ENCODE measurements around the gene KRTAP5-6.
A peak's percentile ranks its signal among the peaks of the same experiment; 100 is the strongest.

KRTAP5-6 gene

GRCh38 chr11:1734641-1735081 lies 37.7 kb downstream of the KRTAP5-6 start:
- no peak for DNase-seq

GRCh38 chr11:1735271-1735670 lies 38.3 kb downstream of the KRTAP5-6 start:
- DNase-seq: no peak

- no peak for DNase-seq
Measured at GRCh38 chr11:1736447-1736992, 39.5 kb downstream of the KRTAP5-6 start.

- no peak for DNase-seq
Measured at GRCh38 chr11:1737080-1737757, 40.2 kb downstream of the KRTAP5-6 start.

GRCh38 chr11:1738380-1738779 lies 41.4 kb downstream of the KRTAP5-6 start:
- no peak for DNase-seq

GRCh38 chr11:1739576-1739975 lies 42.6 kb downstream of the KRTAP5-6 start:
- DNase-seq: no peak

- no peak for DNase-seq
Measured at GRCh38 chr11:1740786-1741530, 44.0 kb downstream of the KRTAP5-6 start.

- DNase-seq: no peak
Measured at GRCh38 chr11:1741741-1742140, 44.7 kb downstream of the KRTAP5-6 start.

GRCh38 chr11:1742371-1742770 lies 45.4 kb downstream of the KRTAP5-6 start:
- no peak for DNase-seq

GRCh38 chr11:1742869-1743584 lies 46.0 kb downstream of the KRTAP5-6 start:
- no peak for DNase-seq

GRCh38 chr11:1743585-1744136 lies 46.7 kb downstream of the KRTAP5-6 start:
- no peak for DNase-seq

GRCh38 chr11:1744137-1744886 lies 47.3 kb downstream of the KRTAP5-6 start:
- DNase-seq: no peak

- DNase-seq: no peak
Measured at GRCh38 chr11:1744891-1745700, 48.1 kb downstream of the KRTAP5-6 start.

- DNase-seq: no peak
Measured at GRCh38 chr11:1745701-1746320, 48.8 kb downstream of the KRTAP5-6 start.

- peak in 1 of 2 donors; percentile 33 for DNase-seq
Measured at GRCh38 chr11:1746511-1746931, 49.5 kb downstream of the KRTAP5-6 start.

GRCh38 chr11:1746956-1747752 lies 50.2 kb downstream of the KRTAP5-6 start:
- no peak for DNase-seq

All from CD4-positive, alpha-beta T cell treated with Interleukin-1 beta for 1 hour (primary cell).